Colon (tissue), 2 donors: ENCODE measurements around the gene FDXR.

Source experiments
- FAIRE-seq: peaks from 2 replicates; lab custom pipeline; 2012; peaks lifted over from hg19 to GRCh38; lab: Jason Lieb, UNC
- donor health status: control.
- donor health status: control.

FDXR gene

DNA sequence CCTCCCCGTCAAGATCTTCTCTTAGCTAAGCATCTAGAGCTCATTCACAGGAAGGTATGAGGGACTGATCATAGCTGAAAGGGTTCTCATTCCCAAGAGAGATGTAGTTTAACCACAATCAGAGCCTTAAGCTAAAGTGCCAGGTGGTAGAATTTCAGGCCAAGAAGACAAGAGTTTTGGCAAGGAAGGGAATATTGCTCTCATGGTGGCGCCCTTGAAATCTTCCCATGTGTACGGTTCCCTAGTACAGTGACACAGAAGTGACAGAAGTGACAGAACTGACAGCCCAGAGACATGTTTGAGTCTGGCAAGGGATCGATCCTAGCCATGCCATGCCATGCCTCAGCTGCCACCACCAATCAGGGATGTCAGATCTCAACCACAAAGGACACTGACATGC is 15.6 kb downstream of the FDXR start:
- no peak for FAIRE-seq

DNA sequence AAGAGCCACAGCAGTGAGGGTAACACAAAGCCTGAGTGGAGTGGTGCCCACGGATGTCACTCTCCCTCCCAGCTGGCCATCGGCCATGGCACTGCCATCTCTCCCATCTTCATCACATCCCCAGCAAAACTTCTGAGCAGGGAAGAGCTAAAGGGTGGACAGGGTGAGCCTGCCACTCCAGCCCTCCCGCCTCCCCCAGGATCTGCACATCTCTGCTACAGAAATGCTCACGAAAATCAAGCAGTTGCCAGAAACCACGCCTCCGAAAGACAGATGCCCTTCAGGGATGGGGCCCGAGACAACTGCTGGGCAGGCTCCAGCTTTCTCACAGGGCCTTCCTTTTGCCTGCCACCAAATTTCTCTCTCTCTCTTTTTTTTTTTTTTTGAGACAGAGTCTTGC is 16.7 kb downstream of the FDXR start:
- FAIRE-seq, result no peak

DNA sequence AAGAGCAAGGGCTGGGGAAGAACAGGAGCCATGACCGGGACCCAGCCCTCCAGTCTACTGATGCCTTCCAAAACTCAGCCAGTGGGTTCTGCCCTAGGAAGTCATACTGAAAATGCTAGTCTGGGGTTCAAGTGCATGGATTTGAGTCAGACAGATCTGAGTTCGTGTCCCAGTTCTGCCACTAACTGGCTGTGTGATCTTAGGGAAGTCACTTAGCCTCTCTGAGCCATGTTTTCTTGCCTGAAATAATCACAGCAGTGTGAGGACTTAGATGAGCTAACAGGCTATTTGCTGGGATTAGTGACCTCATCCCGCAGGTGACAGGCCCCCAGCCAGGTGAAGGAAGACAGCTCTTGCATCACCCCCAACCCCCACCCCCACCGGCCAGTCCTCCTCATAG is 17.5 kb downstream of the FDXR start:
- FAIRE-seq, result no peak

DNA sequence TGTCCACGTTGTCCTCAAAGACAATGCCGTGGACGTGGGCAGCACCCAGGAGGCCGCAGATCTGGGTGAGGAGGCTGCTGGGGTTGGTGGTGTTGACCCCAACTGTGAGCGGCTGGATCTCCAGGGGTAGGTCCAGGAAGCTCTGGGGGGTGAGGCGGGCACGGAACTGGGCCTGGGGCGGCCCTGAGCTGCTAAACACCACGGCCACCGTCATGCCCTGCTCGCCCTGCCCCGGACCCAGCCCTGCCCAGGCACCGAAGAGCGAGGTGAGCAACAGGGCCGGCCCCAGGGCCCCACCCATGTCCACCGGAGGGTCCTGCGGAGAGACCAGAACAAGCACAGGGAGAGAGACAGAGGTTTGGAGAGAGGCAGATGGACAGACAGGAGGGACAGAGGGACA is 18.0 kb downstream of the FDXR start:
- no peak for FAIRE-seq

DNA sequence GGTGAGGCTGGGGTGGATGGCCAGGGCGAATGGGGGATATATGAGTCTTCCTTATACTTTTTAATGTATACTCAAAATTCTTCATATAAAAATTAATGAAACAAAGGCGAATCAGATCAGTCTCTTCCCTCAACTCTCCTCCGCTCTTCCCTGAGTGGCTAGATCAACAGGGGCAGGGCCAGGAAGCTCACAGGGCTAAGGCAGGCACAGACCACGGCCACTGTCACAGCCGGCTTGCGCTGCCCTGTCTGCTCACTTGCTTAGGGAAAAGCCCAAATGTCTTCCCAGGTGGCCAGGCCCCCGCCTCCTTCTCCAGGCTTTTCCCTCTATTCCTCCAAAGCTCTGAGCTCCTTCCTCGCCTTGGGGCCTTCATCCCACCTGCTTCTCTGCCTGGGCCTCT is 19.1 kb downstream of the FDXR start:
- no peak for FAIRE-seq

DNA sequence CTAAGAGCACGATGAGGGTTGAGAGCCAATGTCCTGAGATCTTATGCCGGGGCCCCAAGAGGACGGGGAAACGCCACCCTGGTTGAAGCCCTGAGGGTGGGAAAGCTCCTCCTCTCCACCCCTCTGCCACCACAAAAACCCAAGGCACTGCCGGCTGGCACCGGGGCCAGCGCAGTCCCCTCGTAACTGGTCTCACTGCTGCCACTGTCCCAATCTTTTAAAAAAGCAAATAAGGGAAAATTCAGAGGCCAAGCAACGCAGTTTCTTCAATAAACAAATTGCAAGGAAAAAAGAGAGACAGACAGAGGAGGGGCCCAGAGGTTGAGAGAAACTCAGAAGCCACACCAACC is 19.8 kb downstream of the FDXR start:
- FAIRE-seq, result no peak

DNA sequence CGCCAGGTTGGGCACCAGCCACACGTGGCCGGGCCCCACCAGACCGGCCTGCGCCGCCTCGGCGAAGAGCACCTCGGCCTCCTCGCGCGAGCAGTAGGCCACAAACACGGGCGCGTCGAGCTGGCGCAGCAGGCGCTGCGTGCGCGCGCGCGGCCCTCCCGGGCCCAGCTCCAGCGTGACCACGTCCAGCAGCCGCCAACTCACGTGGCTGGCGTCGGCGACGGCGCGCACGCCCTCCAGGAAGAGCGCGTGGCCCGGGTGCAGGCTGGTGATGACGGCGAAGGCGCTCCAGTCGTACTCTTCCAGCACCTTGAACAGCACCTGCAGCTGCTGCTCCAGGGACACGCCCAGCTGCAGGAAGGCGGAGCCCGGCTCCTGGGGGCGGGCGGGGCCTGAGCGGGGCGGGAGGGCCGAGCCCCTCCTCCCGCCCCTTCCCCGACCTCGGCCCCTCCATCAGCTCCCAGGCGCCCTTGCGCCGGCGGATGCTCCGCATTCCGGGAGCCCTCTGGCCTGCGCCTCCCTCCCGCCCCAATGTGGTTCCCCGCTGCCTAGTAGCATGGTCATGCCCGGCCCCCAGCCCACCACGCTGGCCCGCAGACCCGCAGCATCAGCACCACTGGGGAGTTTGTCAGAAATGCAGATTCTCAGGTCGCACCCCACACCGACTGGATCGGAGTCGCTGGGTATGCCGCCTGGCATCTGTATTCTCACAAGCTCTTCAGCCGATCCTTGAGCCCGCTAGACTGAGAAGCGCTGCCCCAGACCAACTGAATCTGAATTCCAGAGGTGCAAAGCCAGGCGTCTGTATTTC is 20.4 kb downstream of the FDXR start:
- no peak for FAIRE-seq

DNA sequence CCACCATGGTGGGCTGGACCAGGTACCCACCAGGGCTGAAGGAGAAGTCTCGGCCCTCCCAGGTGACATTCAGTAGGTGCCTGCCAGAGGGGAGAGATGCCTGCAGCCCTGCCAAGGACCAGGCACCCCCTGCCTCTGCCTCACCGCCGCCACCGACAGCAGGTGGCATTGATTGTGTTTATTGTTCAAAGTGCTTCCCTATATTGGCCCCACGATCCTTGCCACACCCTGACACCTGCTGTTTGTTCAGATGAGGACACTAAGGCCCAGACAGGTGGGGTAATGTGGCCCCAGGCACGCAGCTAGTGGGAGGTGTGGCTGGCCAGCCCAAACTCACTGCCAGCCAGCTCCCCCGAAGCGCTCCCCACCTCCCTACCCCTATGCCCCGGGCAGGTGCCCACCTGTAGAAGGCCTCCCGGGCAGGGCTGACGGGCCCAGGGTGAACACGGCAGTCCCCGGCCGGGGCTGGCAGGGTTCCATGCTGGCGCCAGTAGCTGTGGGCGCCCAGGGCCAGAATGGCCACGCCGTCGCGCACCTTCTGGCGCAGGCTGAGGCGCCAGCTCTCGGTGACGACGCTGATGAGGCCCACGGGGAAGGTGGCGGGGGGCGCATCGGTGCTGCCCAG is 21.1 kb downstream of the FDXR start:
- no peak for FAIRE-seq

DNA sequence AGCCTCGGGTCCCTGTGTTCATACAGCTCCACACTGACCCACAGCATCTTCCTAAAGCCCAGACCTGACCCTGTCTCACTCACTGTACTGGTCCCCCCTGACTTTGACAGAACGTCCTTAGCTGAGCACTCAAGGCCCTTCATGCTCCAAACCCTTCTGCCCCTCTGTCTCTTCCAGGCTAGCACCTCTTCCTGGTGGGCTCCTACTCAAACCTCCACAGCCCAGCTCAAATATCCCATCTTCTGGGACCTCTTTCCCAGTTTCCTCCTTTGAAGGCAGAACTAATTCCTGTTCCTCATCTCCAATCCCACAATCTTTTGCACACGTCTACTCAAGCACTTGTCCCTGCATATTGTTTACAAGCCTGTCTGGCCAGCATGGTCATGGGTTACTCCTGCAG is 21.9 kb downstream of the FDXR start:
- no peak for FAIRE-seq

DNA sequence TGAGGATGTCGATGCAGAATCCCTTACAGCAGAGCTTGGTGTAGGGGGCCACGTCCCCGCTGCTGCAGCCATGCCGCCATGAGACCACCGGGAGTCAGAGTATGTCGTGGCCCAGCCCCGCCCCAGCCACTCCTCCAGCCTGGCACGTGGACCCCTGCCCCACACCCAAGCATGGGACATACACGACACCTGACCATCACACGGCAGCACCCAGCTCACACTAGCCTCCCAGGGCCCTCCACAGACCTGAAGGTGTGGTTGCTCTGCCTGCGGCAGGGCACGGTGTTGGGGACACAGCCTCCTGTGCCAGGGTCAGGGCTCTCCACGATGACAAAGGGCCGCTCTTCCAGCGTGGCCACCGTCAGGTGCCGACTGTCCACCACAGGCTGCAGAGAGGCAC is 22.5 kb downstream of the FDXR start:
- no peak for FAIRE-seq

DNA sequence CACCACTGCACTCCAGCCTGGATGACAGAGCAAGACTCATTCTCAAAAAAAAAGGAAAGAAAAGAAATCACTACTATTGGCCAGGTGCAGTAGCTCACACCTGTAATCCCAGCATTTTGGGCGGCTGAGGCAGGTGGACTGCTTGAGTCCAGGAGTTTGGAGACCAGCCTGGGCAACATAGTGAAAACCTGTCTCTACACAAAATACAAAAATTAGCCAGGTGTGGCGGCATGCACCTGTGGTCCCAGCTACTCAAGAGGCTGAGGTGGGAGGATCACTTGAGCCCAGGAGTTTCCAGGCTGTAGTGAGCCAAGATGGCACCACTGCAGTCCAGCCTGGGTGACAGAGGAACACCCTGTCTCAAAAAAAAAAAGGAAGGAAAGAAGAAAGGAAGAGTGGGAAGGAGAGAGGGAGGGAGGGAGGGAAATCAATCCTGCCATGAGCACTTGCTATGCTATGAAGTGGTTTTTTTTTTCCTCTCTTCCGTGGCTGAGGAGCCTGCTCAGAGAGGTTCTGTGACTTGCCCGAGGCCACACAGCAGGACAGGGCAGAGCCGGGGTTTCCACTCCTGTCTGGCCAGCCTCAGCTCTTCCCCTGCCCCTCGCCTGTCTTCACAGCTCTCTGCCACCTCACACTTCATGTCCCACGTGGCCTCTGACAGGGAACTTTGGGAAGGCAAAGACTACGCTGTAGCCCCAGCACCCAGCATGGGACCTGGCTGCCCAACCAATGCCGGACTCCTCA is 24.0 kb downstream of the FDXR start:
- FAIRE-seq, result no peak

DNA sequence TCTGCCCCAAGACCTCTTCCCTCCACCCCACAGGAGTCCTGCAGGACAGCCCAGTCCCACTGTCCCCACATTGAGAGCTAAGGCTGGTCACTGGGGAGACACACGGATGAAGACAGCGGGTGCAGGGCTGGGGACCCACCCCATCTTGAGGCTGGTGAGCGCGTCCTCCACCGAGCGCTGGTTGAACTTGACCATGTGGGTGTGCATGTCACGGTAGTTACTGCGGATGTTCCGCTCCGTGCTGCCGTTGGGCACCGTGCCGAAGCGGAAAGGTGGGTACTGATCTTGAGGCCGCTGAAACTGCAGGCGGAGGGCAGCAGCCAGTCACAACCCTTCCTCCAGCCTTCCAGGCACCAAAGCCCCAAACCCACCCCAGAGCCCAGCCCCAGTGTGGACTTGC is 26.2 kb downstream of the FDXR start:
- no peak for FAIRE-seq

DNA sequence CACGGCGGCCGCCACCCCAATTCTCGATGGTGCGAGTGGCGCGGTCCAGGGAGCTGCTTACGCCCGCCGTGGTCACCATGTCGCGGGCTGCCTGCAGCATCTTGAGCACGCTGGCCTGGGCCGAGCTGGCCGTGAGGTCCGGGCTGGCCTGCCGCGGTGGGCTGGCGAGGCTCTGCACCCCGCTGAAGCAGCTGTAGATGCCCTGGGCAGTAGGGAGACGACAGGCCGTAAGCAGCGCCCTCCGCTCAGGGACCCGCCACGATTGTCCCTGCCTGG is 29.5 kb downstream of the FDXR start:
- no peak for FAIRE-seq

DNA sequence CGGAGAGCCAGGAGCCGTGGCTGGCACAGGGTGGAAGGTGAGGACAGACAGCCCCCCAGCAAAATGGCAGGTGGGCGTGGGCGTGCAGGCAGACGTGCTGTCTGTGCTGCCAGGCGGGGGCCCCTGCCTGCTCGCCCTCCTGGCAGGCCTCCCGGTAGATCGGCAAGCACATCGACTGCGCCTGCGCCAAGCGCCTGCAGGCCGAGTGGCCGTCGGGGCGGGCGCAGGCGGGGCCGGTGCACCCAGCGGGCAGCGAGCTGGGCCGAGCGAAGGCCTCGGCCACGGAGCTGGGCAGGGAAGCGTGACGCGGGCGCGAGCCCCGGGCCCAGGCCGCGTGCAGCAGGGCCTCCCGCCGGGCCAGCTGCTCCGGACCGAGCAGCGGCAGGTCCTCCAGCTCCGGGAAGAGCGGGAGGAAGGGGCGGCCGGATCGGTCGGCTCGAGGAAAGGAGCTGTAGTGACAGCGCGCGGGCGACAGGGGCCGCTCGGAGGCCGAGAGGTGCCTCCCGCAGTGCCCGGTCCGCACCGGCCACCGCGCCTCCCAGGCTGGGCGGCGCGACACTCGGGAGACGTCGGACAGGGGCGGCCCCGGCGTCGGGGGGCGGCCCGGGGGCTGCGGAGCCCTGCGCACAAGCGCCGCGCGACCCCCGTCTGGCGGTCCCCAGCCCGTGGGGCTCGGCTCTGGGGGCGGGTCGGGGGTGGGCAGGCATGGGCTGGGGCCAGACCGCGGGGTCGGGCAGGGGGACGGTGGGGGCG is 30.0 kb downstream of the FDXR start:
- no peak for FAIRE-seq

DNA sequence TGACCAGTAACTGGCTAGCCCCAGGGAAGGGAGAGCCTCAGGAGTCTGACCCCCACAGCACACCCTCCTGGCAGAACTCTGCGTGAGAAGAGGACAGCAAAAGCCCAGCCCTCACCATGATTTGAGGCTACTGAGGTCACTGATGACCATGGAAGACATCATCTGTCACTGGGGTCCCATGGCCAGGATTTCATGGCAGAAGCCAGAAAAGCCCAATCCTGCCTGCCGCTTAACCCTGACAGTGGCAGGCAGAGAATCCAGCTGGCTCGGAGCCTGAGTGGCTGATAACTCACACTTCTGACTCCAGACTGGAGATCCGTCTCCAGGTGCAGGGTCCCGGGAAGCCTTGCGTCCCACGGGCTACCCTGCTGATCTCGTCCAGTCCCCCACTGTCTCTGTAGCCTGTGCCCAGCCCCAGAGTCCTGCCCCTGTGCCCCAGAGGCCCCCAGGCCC is 30.6 kb downstream of the FDXR start:
- FAIRE-seq, result no peak

DNA sequence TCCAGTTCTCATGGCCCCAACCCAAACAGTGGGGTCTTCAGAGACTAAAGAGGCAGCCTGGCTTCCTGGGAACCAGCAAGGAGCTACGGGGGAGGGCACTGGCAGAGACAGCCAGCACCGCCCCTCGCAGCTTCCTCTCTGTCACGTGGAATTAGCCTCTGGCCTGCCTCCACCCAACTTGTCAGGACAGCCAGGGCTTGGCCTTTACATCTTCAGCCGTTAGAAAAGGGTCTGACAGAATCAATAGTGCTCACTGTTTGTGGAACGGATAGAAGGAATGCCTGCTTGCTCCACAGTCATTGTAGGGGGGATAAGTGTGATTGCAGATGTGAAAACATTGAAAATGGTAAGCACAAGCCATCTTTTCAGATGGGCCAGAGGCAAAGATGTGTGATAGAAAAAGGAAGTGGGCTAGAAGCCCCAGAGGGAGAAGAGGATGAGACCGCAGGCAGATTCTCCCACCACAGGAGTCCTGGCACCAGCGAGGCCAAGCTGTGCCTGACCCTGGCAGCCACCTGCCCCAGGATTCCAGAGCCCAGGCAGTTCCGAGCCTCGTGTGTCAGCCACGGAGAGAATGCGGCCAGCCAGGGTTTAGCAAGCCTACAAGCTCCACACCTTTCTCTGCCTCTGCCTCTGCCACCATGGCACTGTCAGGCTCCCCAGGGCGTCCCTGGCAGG is 31.7 kb downstream of the FDXR start:
- FAIRE-seq, result no peak

DNA sequence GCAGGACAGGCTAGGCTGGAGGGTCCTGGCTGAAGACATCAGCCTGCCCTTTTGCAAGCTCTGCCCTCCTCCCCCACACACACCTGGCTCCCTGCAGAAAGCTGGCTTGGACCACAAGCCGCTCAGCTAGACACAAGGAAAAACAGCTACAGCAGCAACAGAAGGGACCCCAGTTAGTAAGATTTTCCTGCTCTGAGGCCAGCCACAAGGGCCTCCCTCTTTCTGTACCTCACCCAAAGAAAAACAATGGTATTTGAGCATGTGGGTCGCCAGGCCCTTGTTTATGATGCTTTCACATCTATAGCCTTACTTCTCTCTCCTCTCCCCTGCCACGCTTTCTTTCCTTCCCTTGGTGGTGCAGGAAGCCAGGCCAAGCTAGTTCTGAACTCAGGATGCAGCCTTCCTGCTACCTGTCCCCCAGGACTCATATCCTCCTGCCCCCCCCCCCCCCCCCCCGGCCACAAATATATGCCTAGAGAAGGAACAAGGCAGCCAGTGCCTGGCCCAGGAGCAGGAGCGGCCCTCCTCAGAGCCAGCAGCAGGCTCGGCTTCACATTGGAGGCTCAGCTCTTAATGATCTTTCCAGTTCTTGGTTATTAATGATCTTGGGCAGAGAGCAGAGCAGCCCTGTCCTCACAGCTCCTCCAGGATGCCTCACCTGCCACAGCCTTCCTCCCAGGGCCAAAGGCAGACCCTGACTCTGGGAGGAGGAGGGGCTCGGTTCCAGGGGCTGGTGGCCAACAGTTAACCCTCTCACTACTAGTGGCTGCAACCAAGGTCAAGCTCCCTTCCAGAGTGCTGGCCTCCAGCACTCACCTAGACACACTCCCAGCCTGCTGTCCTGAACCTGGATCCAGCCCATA is 32.6 kb downstream of the FDXR start:
- FAIRE-seq, result no peak

DNA sequence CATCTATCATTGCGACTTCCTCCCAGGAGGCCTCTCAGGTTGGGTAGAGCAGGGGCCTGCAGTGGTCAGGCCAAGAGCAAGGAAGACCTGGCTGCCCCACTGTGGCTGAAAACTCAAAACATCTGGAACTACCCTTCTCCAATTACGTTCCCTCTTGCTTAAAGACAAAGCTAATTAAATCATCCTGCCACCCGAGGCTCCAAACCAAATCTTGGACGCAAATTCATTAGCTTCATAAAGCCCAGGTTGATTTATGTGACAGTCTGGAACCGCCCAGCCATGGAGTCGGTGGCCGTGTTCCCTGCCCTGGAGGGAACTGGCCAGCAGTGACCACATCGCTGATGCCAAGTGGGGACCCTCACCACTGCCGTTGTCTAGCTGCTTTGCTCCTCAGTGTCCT is 34.5 kb downstream of the FDXR start:
- FAIRE-seq, result no peak

DNA sequence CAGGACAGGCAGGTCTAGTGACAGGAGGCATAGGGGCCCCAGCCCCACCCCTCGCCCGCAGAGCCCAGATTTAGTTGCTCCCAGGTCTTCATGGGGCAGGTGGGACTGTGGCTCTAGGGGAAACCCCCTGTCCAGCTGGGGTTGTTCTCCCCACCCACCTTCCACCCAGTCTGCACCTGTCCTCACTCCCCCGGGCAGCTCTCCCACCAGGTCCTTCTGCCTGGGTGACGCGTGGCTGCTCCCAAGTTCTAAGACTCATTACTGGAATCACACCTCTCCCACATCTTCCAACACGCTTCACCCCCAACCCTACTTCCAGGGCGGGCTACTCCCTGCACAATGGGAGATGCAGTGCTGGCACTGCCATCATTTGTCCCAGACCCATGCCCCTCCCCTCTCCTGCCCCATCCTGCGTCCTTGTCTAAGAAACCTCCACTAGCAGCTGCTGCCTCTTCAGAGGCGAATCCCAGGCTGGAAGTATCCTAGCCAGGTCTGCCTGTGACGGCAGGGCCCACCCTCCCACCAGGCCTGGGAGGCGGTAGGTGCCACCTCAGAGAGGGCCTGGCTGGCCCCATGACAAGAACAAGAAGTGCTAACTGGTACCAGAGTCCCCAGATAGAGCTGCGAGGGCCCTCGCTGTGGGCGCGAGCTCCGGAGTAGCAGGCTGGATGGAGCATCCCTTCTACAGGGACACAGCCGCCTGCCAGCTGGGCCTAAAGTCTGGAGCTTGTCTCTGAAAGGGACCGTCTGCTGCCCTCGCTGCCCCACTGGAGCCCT is 35.9 kb downstream of the FDXR start:
- no peak for FAIRE-seq

DNA sequence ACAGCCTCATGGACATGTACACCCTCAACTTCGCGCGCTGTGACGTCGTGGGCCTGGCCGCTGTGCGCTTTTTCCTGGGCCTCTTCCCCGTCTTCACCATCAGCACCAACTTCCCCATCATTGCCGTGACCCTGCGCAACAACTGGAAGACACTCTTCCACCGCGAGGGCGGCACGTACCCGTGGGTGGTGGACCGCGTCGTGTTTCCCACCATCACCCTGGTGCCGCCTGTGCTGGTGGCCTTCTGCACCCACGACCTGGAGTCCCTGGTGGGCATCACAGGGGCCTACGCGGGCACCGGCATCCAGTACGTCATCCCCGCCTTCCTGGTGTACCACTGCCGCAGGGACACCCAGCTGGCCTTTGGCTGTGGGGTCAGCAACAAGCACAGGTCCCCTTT is 36.6 kb downstream of the FDXR start:
- FAIRE-seq, result no peak
